Right lobe of liver (tissue), 6 donors: ENCODE data around the gene SMIM13. TPM values are rescaled to one million over a fixed set of nuclear protein-coding genes. Genes with fewer than 3 reads are reported as not detected.
A peak's percentile ranks its signal among the peaks of the same experiment; 100 is the strongest.

ENCODE experiments used
- ATAC-seq, 4 donors: fragments of 200-7000 bp; cut with Tn5 transposase; one replicate each; pipeline ENCODE4 v1.9.1; 2020; ENCODE audit warnings: mild to moderate bottlenecking in 4 of 4, moderate library complexity in 4 of 4
- DNase-seq, 3 donors: peaks; one replicate each; pipeline ENCODE4 v3.0.0-alpha.2; 2020
- H3K27ac ChIP-seq, 3 donors: fragments of 200-600 bp; one replicate each; pipeline ENCODE4 v1.8.0; 2022
- H3K27me3 ChIP-seq, 2 donors: fragments of 200-600 bp; one replicate each; pipeline ENCODE4 v1.8.0; 2022
- H3K36me3 ChIP-seq, 4 donors: fragments of 200-600 bp; sonication (generic) in 1 of 4; one replicate each; pipeline versions ENCODE4 v1.5.1 to v1.8.0; 2017 to 2022; ENCODE audit warnings: control low read depth in 1 of 4
- H3K4me1 ChIP-seq, 4 donors: fragments of 200-600 bp; sonication (generic) in 1 of 4; one replicate each; pipeline versions ENCODE4 v1.5.1 to v1.8.0; 2017 to 2022; ENCODE audit warnings: control low read depth in 1 of 4
- H3K4me3 ChIP-seq, 3 donors: fragments of 200-600 bp; one replicate each; pipeline ENCODE4 v1.8.0; 2022
- H3K9me3 ChIP-seq, 4 donors: fragments of 200-600 bp; sonication (generic) in 1 of 4; one replicate each; pipeline versions ENCODE4 v1.5.1 to v1.8.0; 2017 to 2022; ENCODE audit warnings: control low read depth in 1 of 4
- CTCF ChIP-seq, 4 donors: fragments of 200-600 bp in 3 of 4; fragments of 450-650 bp in 1 of 4; IDR thresholded peaks; one replicate each; pipeline versions ENCODE4 v1.5.1 to v1.8.0; 2016 to 2022; ENCODE audit warnings: antibody characterized with exemption in 4 of 4, mild to moderate bottlenecking in 2 of 4
- POLR2A ChIP-seq: fragments of 450-650 bp; IDR thresholded peaks from one replicate; pipeline ENCODE4 v1.6.1; 2017; ENCODE audit warnings: antibody characterized with exemption, mild to moderate bottlenecking
- WGBS: methylation state at CpG from one replicate; pipeline ENCODE4 v1.1.6; 2018; ENCODE audit warnings: low coverage, low lambda C conversion rate; ENCODE audit not compliant: insufficient coverage; ENCODE audit errors: missing lambda C conversion rate; 5-methylcytosine and 5-hydroxymethylcytosine counted together
- intact Hi-C, 2 donors: fragments of 100-400 bp; cut with DNase I; formaldehyde crosslinking; loops; one replicate each; pipeline versions ENCODE4 v1.11.2 to v1.14.1; 2022
- total RNA-seq, 6 experiments: library from RNA; depleted of rRNA in 2 of 6; stranded (reverse); fragments of >200 nt in 2 of 6; fragmentation: NEBNext Ultra II Directional in 3 of 6; extraction: Animal tissue kit (Norgen Biotek cat#: 25700) in 3 of 6; gene quantifications; one replicate each; pipeline versions ENCODE4 v1.1.0 to v1.2.4, GENCODE V29; 2016 to 2023
- donor health status: DM: no; HTN: yes; CAD: no.
- donor health status: DM: no; HTN: no; CAD: no.
- donor health status: DM: no; HTN: no; CAD: no.
- donor health status: DM: no; HTN: yes; CAD: no.
- donor health status: DM: no; HTN: yes; CAD: no.

Gene SMIM13
- total RNA-seq, 6 experiments from 2014 or later, result 6.4 to 9.5 (median 7.6) TPM

GRCh38 chr6:11162262-11162661 is 68.6 kb downstream of the SMIM13 start:
- Histone ChIP-seq H3K9me3 (no peaks in the 10 kb centered on the region), H3K4me1 (no peaks in the 10 kb centered on the region), H3K4me3 (no peak overlapping the region), H3K36me3 (no peaks in the 10 kb centered on the region), H3K27me3 (no peaks in the 10 kb centered on the region), H3K27ac (no peak overlapping the region)
- intact Hi-C loops, result no loop called here
- WGBS, result 100% methylated on average over 3 of the region's 3 CpGs
- no peak for TF ChIP-seq CTCF (IDR thresholded peaks at IDR 0.05)
- TF ChIP-seq POLR2A, result no peak
- ATAC-seq (no peak), DNase-seq (no peak)

- no peak for ATAC-seq
- Histone ChIP-seq H3K4me1 (no peaks in the 10 kb centered on the region), H3K27ac (no peak overlapping the region), H3K36me3 (no peaks in the 10 kb centered on the region), H3K4me3 (no peak overlapping the region), H3K9me3 (no peaks in the 10 kb centered on the region), H3K27me3 (no peaks in the 10 kb centered on the region)
- TF ChIP-seq POLR2A (no peak), CTCF (IDR thresholded peaks at IDR 0.05) (no peak)
- intact Hi-C loops, result no loop called here
- 100% methylated on average over 1 of the region's 2 CpGs for WGBS
- DNase-seq, result no peak
Observed at GRCh38 chr6:11163932-11164331, 70.3 kb downstream of the SMIM13 start.

- 63% methylated on average over 18 of the region's 20 CpGs for WGBS
- Histone ChIP-seq H3K27me3 (no peaks in the 10 kb centered on the region), H3K9me3 (no peaks in the 10 kb centered on the region), H3K4me3 (no peak overlapping the region), H3K27ac (no peak overlapping the region), H3K36me3 (no peaks in the 10 kb centered on the region), H3K4me1 (no peaks in the 10 kb centered on the region)
- TF ChIP-seq POLR2A, result no peak
- TF ChIP-seq CTCF (IDR thresholded peaks at IDR 0.05), result no peak
- ATAC-seq (peak in 2 of 4 donors; percentile 41 to 60), DNase-seq (no peak)
- intact Hi-C loops, result no loop called here
Observed at GRCh38 chr6:11164717-11165646, 71.3 kb downstream of the SMIM13 start.

- WGBS, result 43% methylated on average over 1 of the region's 4 CpGs
Observed at GRCh38 chr6:11166948-11167347, 73.3 kb downstream of the SMIM13 start.

More at GRCh38 chr6:11166948-11167347, 73.3 kb downstream of the SMIM13 start:
- Histone ChIP-seq H3K4me3 (no peak overlapping the region), H3K27ac (no peak overlapping the region), H3K36me3 (no peaks in the 10 kb centered on the region), H3K27me3 (no peaks in the 10 kb centered on the region), H3K9me3 (no peaks in the 10 kb centered on the region), H3K4me1 (no peaks in the 10 kb centered on the region)
- ATAC-seq (no peak), DNase-seq (no peak)
- intact Hi-C loops, result no loop called here
- TF ChIP-seq CTCF (IDR thresholded peaks at IDR 0.05) (no peak), POLR2A (no peak)
